ENCODE data around the gene SOCS4.

- TF ChIP-seq POLR2AphosphoS5 (IDR thresholded peaks at IDR 0.05; ENCODE audit: borderline replicate concordance, low read depth, low read length), result no peak
- no peak for TF ChIP-seq EZH2 (IDR thresholded peaks at IDR 0.05)
- TF ChIP-seq FOXP2 (optimal IDR thresholded peaks at IDR 0.05; ENCODE audit: control extremely low read depth, extremely low read length, insufficient read depth), result no peak
Observed at GRCh38 chr14:55043528-55043927, 16.5 kb downstream of the SOCS4 start.

Data from SK-N-MC (cell line).